ENCODE data around the gene APP.

DNA sequence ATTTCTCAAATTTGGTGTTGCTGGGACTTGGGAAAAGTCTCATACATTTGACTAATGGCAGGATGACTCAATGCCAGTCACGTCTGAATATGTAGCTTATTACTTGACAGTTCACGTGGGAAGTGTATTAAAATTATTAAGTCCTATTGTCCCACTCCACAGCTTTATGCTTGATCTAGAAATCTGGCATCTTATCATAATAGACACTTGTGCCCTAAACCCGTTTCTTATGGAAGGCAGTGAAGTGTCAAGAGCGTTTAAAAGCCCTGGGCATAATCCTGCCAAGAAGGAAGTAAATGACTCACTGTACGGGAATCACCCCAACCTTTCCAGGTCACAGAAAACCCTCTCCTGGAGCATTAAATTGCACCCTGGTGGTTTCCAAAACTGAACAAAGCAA is 207.4 kb downstream of the APP start:
- no peak for TF ChIP-seq POLR2AphosphoS5 (IDR thresholded peaks at IDR 0.05; ENCODE audit: low read depth)
- TF ChIP-seq, protein P1, sequence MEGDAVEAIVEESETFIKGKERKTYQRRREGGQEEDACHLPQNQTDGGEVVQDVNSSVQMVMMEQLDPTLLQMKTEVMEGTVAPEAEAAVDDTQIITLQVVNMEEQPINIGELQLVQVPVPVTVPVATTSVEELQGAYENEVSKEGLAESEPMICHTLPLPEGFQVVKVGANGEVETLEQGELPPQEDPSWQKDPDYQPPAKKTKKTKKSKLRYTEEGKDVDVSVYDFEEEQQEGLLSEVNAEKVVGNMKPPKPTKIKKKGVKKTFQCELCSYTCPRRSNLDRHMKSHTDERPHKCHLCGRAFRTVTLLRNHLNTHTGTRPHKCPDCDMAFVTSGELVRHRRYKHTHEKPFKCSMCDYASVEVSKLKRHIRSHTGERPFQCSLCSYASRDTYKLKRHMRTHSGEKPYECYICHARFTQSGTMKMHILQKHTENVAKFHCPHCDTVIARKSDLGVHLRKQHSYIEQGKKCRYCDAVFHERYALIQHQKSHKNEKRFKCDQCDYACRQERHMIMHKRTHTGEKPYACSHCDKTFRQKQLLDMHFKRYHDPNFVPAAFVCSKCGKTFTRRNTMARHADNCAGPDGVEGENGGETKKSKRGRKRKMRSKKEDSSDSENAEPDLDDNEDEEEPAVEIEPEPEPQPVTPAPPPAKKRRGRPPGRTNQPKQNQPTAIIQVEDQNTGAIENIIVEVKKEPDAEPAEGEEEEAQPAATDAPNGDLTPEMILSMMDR (IDR thresholded peaks at IDR 0.05; ENCODE audit: insufficient read depth, low read length), result no peak
- no peak for TF ChIP-seq REST (IDR thresholded peaks at IDR 0.05; ENCODE audit: insufficient replicate concordance, low read depth)
- TF ChIP-seq GABPA (IDR thresholded peaks at IDR 0.05; ENCODE audit: low read depth), result no peak
